K562 (cell line): ENCODE measurements around the gene MITF. TPM values are rescaled to one million over a fixed set of nuclear protein-coding genes. Genes with fewer than 3 reads are reported as not detected.

ENCODE experiments used
- CBX3 ChIP-seq, 2 experiments: IDR thresholded peaks; 1 replicate in 1 of 2; 2 replicates in 1 of 2; pipeline ENCODE4 v1.6.1; 2012; ENCODE audit warnings: inconsistent platforms in 2 of 2, low read length in 2 of 2, borderline replicate concordance in 1 of 2, control low read depth in 1 of 2
- ELK1 ChIP-seq: sonication (generic); formaldehyde crosslinking; IDR thresholded peaks from 2 replicates; pipeline ENCODE4 v1.8.1; 2022; ENCODE audit warnings: missing genetic modification reagents
- FOXO4 ChIP-seq: fragments of 450-650 bp; formaldehyde crosslinking; IDR thresholded peaks from 2 replicates; pipeline ENCODE4 v1.4.0; 2020; ENCODE audit warnings: mild to moderate bottlenecking, moderate library complexity
- GTF3C2 ChIP-seq: IDR thresholded peaks from 3 replicates; pipeline ENCODE4 v1.6.1; 2011; ENCODE audit warnings: borderline replicate concordance, mild to moderate bottlenecking, moderate library complexity; ENCODE audit not compliant: insufficient read length; ENCODE audit errors: extremely low read depth
- HDGF ChIP-seq: fragments of 450-650 bp; IDR thresholded peaks from 2 replicates; pipeline ENCODE4 v1.6.1; 2016
- HINFP ChIP-seq: fragments of 450-650 bp; conservative IDR thresholded peaks from 2 replicates; pipeline ENCODE4 v1.6.1; 2016; ENCODE audit warnings: missing genetic modification characterization, low read depth, mild to moderate bottlenecking, control low read depth, missing compliant biosample characterization
- MXI1 ChIP-seq: IDR thresholded peaks from 2 replicates; pipeline ENCODE4 v1.6.1; 2011; ENCODE audit warnings: low read depth, mild to moderate bottlenecking, improper control_type of control experiment, low read length
- NBN ChIP-seq: fragments of 450-650 bp; IDR thresholded peaks from 2 replicates; pipeline ENCODE4 v1.6.1; 2016; ENCODE audit warnings: low read depth, mild to moderate bottlenecking
- ZC3H8 ChIP-seq: fragments of 450-650 bp; IDR thresholded peaks from 2 replicates; pipeline ENCODE4 v1.6.1; 2017
- ZNF407 ChIP-seq: fragments of 450-650 bp; IDR thresholded peaks from 2 replicates; pipeline ENCODE4 v1.6.1; 2016; ENCODE audit warnings: low read depth
- ZNF57 ChIP-seq: fragments of 450-650 bp; formaldehyde crosslinking; IDR thresholded peaks from 2 replicates; pipeline ENCODE4 v1.4.0; 2020; ENCODE audit warnings: mild to moderate bottlenecking, moderate library complexity
- polyA plus RNA-seq, 8 experiments: library from polyadenylated mRNA; depleted of rRNA in 4 of 8; stranded (reverse) in 5 of 8; unstranded in 3 of 8; fragments of >200 nt; fragmentation: Nextera tagmentation in 2 of 8; fragmentation: Illumina TruSeq in 1 of 8; extraction: Ambion mirVana in 2 of 8; extraction: Trizol in 1 of 8; gene quantifications; 2 replicates each; pipeline versions ENCODE4 v1.2.1 to v1.2.3, GENCODE V29; 2011 to 2014; ENCODE audit warnings: inconsistent platforms in 1 of 8, missing spikeins in 1 of 8
- total RNA-seq, 7 experiments: library from RNA; depleted of rRNA in 6 of 7; stranded (reverse); fragments of >200 nt in 6 of 7; fragmentation: Illumina TruSeq in 2 of 7; extraction: Trizol in 2 of 7; gene quantifications; 2 replicates each; pipeline versions ENCODE4 v1.2.1 to v1.2.3, GENCODE V29; 2011 to 2021; ENCODE audit warnings: low replicate concordance in 1 of 7

MITF gene
- total and polyA plus RNA-seq, 9 of the 15 experiments (the other 6 are each of a cell fraction or from before 2014, with no cell fraction given) = 5.6 to 14.9 (median 11.1) TPM

- TF ChIP-seq GTF3C2 (no peak), CBX3 (IDR thresholded peaks at IDR 0.05; ENCODE audit: borderline replicate concordance in 1 of 2, low read length in 2 of 2) (peak in 1 of 2 experiments; percentile 68; a peak in 1 of 3 replicates), ELK1 (no peak), ZNF407 (no peak), HINFP (tag) (no peak), FOXO4 (CRISPR knock-in tag) (no peak), MXI1 (no peak), HDGF (no peak), ZC3H8 (no peak), ZNF57 (no peak), NBN (peak; percentile 41; the same call in 1 of the 2 replicates)
Measured at GRCh38 chr3:69999140-70000027, 260.1 kb downstream of the MITF start, which contains the start of gene SAMMSON (continued).
